H9 (cell line): ENCODE results near the gene GALNT5. TPM values are rescaled to one million over a fixed set of nuclear protein-coding genes. Genes with fewer than 3 reads are reported as not detected.

Source experiments
- DNase-seq: peaks from one replicate; pipeline ENCODE4 v3.0.0-alpha.2; 2017
- H2AFZ ChIP-seq: one replicate; pipeline ENCODE4 v1.6.1; 2013; ENCODE audit warnings: mild to moderate bottlenecking, low read length, control low read depth, moderate library complexity
- H2AK5ac ChIP-seq: 2 replicates; pipeline ENCODE4 v1.6.1; 2013; ENCODE audit warnings: low read length, control low read depth, mixed read lengths; ENCODE audit not compliant: insufficient read length
- H2BK120ac ChIP-seq: one replicate; pipeline ENCODE4 v1.6.1; 2013; ENCODE audit warnings: low read depth, mild to moderate bottlenecking, low read length, control low read depth, inconsistent platforms; ENCODE audit not compliant: poor library complexity, severe bottlenecking
- H2BK12ac ChIP-seq: 2 replicates; pipeline ENCODE4 v1.6.1; 2013; ENCODE audit warnings: low read length, control low read depth, mixed read lengths, low read depth; ENCODE audit not compliant: insufficient read length
- H2BK15ac ChIP-seq: 2 replicates; pipeline ENCODE4 v1.6.1; 2013; ENCODE audit warnings: low read depth, low read length, control low read depth
- H2BK20ac ChIP-seq: one replicate; pipeline ENCODE4 v1.6.1; 2013; ENCODE audit warnings: low read depth, mild to moderate bottlenecking, low read length, control low read depth, inconsistent platforms; ENCODE audit not compliant: poor library complexity, severe bottlenecking
- H2BK5ac ChIP-seq: 2 replicates; pipeline ENCODE4 v1.6.1; 2013; ENCODE audit warnings: low read length, control low read depth, mixed read lengths; ENCODE audit not compliant: insufficient read length
- H3K14ac ChIP-seq: 2 replicates; pipeline ENCODE4 v1.6.1; 2013; ENCODE audit warnings: low read length, control low read depth; ENCODE audit not compliant: insufficient read depth
- H3K18ac ChIP-seq: 2 replicates; pipeline ENCODE4 v1.6.1; 2013; ENCODE audit warnings: low read depth, mild to moderate bottlenecking, mixed read lengths, low read length, control low read depth; ENCODE audit not compliant: insufficient read length
- H3K23ac ChIP-seq: 2 replicates; pipeline ENCODE4 v1.6.1; 2013; ENCODE audit warnings: low read length, control low read depth, mixed read lengths, low read depth; ENCODE audit not compliant: insufficient read length
- H3K23me2 ChIP-seq: 2 replicates; pipeline ENCODE4 v1.6.1; 2013; ENCODE audit warnings: low read depth, mild to moderate bottlenecking, mixed read lengths, low read length, control low read depth; ENCODE audit not compliant: insufficient read length, poor library complexity, severe bottlenecking
- H3K27ac ChIP-seq: 2 replicates; pipeline ENCODE4 v1.5.1; 2013; ENCODE audit warnings: low read length, control low read depth, mixed read lengths, low read depth; ENCODE audit not compliant: insufficient read length
- H3K27me3 ChIP-seq: 2 replicates; pipeline ENCODE4 v1.6.1; 2013; ENCODE audit warnings: low read length, control low read depth, inconsistent platforms; ENCODE audit not compliant: insufficient read depth
- H3K4ac ChIP-seq: 2 replicates; pipeline ENCODE4 v1.6.1; 2013; ENCODE audit warnings: low read depth, mild to moderate bottlenecking, control low read depth, inconsistent platforms, low read length, moderate library complexity
- H3K4me1 ChIP-seq: 2 replicates; pipeline ENCODE4 v1.6.1; 2013; ENCODE audit warnings: low read length, control low read depth, inconsistent platforms; ENCODE audit not compliant: insufficient read depth
- H3K4me2 ChIP-seq: 2 replicates; pipeline ENCODE4 v1.6.1; 2013; ENCODE audit warnings: low read length, control low read depth, mixed read lengths; ENCODE audit not compliant: insufficient read length, insufficient read depth
- H3K56ac ChIP-seq: 2 replicates; pipeline ENCODE4 v1.6.1; 2013; ENCODE audit warnings: low read depth, mild to moderate bottlenecking, mixed read lengths, low read length, control low read depth; ENCODE audit not compliant: insufficient read length
- H3K79me1 ChIP-seq: 2 replicates; pipeline ENCODE4 v1.6.1; 2013; ENCODE audit warnings: low read depth, mild to moderate bottlenecking, moderate library complexity, low read length, control low read depth, inconsistent platforms; ENCODE audit not compliant: insufficient read depth, poor library complexity, severe bottlenecking
- H3K79me2 ChIP-seq: 2 replicates; pipeline ENCODE4 v1.6.1; 2013; ENCODE audit warnings: low read length, control low read depth, inconsistent platforms; ENCODE audit not compliant: insufficient read depth
- H3K9ac ChIP-seq: 2 replicates; pipeline ENCODE4 v1.6.1; 2013; ENCODE audit warnings: low read length, control low read depth, mixed read lengths; ENCODE audit not compliant: insufficient read length; ENCODE audit errors: extremely low read depth
- H3K9me3 ChIP-seq: one replicate; pipeline ENCODE4 v1.6.1; 2013; ENCODE audit warnings: low read depth, low read length, inconsistent platforms; ENCODE audit not compliant: control insufficient read depth
- H3T11ph ChIP-seq: one replicate; pipeline ENCODE4 v1.6.1; 2013; ENCODE audit warnings: mild to moderate bottlenecking, low read length, control low read depth, inconsistent platforms
- H4K20me1 ChIP-seq: one replicate; pipeline ENCODE4 v1.6.1; 2013; ENCODE audit not compliant: control insufficient read depth, insufficient read length, insufficient read depth
- H4K5ac ChIP-seq: 2 replicates; pipeline ENCODE4 v1.6.1; 2013; ENCODE audit warnings: low read depth, mild to moderate bottlenecking, mixed read lengths, low read length, control low read depth; ENCODE audit not compliant: insufficient read length
- H4K8ac ChIP-seq: replicated peaks from 2 replicates; pipeline ENCODE4 v1.6.1; 2013; ENCODE audit warnings: low read length, control low read depth, mixed read lengths, low read depth; ENCODE audit not compliant: insufficient read length
- H4K91ac ChIP-seq: 2 replicates; pipeline ENCODE4 v1.6.1; 2013; ENCODE audit warnings: low read depth, mild to moderate bottlenecking, moderate library complexity, mixed read lengths, low read length, control low read depth; ENCODE audit not compliant: insufficient read length
- H3K27ac Mint-ChIP-seq, 3 experiments: 2 replicates in 2 of 3; 3 replicates in 1 of 3; pipeline ENCODE4 v1.8.0; 2020 to 2021; ENCODE audit warnings: mixed read lengths in 3 of 3, mild to moderate bottlenecking in 1 of 3, moderate library complexity in 1 of 3
- H3K27me3 Mint-ChIP-seq: 2 replicates; pipeline ENCODE4 v1.8.0; 2021; ENCODE audit warnings: low read depth, mild to moderate bottlenecking, moderate library complexity, mixed read lengths
- H3K36me3 Mint-ChIP-seq, 3 experiments: 2 replicates in 2 of 3; 3 replicates in 1 of 3; pipeline ENCODE4 v1.8.0; 2020 to 2021; ENCODE audit warnings: low read depth in 3 of 3, mixed read lengths in 3 of 3; ENCODE audit not compliant: insufficient read depth in 1 of 3
- H3K4me1 Mint-ChIP-seq, 2 experiments: 2 replicates each; pipeline ENCODE4 v1.8.0; 2020; ENCODE audit warnings: mixed read lengths in 2 of 2
- H3K4me3 Mint-ChIP-seq, 2 experiments: 2 replicates in 1 of 2; 3 replicates in 1 of 2; pipeline ENCODE4 v1.8.0; 2020 to 2021; ENCODE audit warnings: mild to moderate bottlenecking in 2 of 2, mixed read lengths in 2 of 2, moderate library complexity in 1 of 2
- H3K9me3 Mint-ChIP-seq, 2 experiments: 2 replicates in 1 of 2; 3 replicates in 1 of 2; pipeline ENCODE4 v1.8.0; 2020; ENCODE audit warnings: mild to moderate bottlenecking in 2 of 2, mixed read lengths in 2 of 2, moderate library complexity in 1 of 2
- WGBS: extraction: QIAGEN DNeasy Blood & Tissue Kit; methylation state at CpG from one replicate; pipeline ENCODE4 v1.1.7; 2013; ENCODE audit warnings: missing lambda C conversion rate, low lambda C conversion rate, mixed read lengths; ENCODE audit not compliant: insufficient read length; ENCODE audit errors: extremely low coverage; 5-methylcytosine and 5-hydroxymethylcytosine counted together
- total RNA-seq: library from RNA; stranded (reverse); gene quantifications from 2 replicates; pipeline ENCODE4 v1.2.1, GENCODE V29; 2021
- TF ChIP-seq, protein P1 (sequence below): fragments of 200-600 bp; sonication (generic); conservative IDR thresholded peaks from 3 replicates; pipeline ENCODE4 v1.8.0; 2021; ENCODE audit warnings: antibody characterized with exemption, mild to moderate bottlenecking

GALNT5 gene
- total RNA-seq, 1 experiment from 2014 or later = 0.17 TPM

GRCh38 chr2:157245144-157245840 lies 12.2 kb upstream of the GALNT5 start:
- H3K9me3 Mint-ChIP-seq = no peaks in the 10 kb centered on the region
- H2AFZ ChIP-seq = no peak overlapping the region
- H3K9ac ChIP-seq = no peak overlapping the region

More at GRCh38 chr2:157245144-157245840, 12.2 kb upstream of the GALNT5 start:
- Histone ChIP-seq H3K23ac (no peak overlapping the region), H4K8ac (no peak overlapping the region), H3K56ac (no peak overlapping the region), H3T11ph (no peak overlapping the region), H2AK5ac (no peak overlapping the region), H3K4me1 (peaks cover 8% of the 10 kb centered on the region; the same call in 1 of the 2 replicates), H3K18ac (no peak overlapping the region), H3K79me2 (no peaks in the 10 kb centered on the region), H3K4me2 (no peak overlapping the region), H4K5ac (no peak overlapping the region), H2BK5ac (no peak overlapping the region), H2BK12ac (no peak overlapping the region), H2BK20ac (no peak overlapping the region), H3K14ac (no peak overlapping the region), H4K20me1 (no peaks in the 10 kb centered on the region), H3K23me2 (no peaks in the 10 kb centered on the region), H3K27me3 (no peaks in the 10 kb centered on the region), H2BK15ac (no peak overlapping the region), H3K9me3 (no peaks in the 10 kb centered on the region), H4K91ac (no peak overlapping the region), H3K27ac (no peak overlapping the region), H3K79me1 (no peaks in the 10 kb centered on the region), H2BK120ac (no peak overlapping the region), H3K4ac (no peak overlapping the region)
- no CpG with 5 or more reads among the region's 4 CpGs for WGBS
- Mint-ChIP-seq H3K4me3 (no peak overlapping the region), H3K36me3 (no peaks in the 10 kb centered on the region), H3K27ac (peak overlapping the region in 1 of 3 experiments; percentile 95; a peak in 2 of 7 replicates), H3K27me3 (no peaks in the 10 kb centered on the region), H3K4me1 (peaks cover 38% of the 10 kb centered on the region in 2 experiments)
- no peak for DNase-seq
- TF ChIP-seq, protein P1, sequence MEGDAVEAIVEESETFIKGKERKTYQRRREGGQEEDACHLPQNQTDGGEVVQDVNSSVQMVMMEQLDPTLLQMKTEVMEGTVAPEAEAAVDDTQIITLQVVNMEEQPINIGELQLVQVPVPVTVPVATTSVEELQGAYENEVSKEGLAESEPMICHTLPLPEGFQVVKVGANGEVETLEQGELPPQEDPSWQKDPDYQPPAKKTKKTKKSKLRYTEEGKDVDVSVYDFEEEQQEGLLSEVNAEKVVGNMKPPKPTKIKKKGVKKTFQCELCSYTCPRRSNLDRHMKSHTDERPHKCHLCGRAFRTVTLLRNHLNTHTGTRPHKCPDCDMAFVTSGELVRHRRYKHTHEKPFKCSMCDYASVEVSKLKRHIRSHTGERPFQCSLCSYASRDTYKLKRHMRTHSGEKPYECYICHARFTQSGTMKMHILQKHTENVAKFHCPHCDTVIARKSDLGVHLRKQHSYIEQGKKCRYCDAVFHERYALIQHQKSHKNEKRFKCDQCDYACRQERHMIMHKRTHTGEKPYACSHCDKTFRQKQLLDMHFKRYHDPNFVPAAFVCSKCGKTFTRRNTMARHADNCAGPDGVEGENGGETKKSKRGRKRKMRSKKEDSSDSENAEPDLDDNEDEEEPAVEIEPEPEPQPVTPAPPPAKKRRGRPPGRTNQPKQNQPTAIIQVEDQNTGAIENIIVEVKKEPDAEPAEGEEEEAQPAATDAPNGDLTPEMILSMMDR = no peak
